CD14-positive monocyte (primary cell): ENCODE measurements around the gene SLC36A1. TPM values are rescaled to one million over a fixed set of nuclear protein-coding genes. Genes with fewer than 3 reads are reported as not detected.
"Not testable (repeated sequence)": the region's sequence is repeated elsewhere in the genome, so short reads cannot be mapped to it uniquely, and the experiment has no call there.

ENCODE experiments used
- DNase-seq, 3 donors: peaks; one replicate each; pipeline ENCODE4 v3.0.0-alpha.2; 2011 to 2022
- H2AFZ ChIP-seq: 2 replicates; pipeline ENCODE4 v1.6.0; 2012; ENCODE audit warnings: mild to moderate bottlenecking, low read depth, low read length, inconsistent platforms; ENCODE audit not compliant: insufficient read depth, poor library complexity, severe bottlenecking
- H3K27ac ChIP-seq, 2 donors: 1 replicate in 1 of 2; 2 replicates in 1 of 2; pipeline ENCODE4 v1.5.1; 2012 to 2013; ENCODE audit warnings: low read length in 2 of 2, control low read depth in 1 of 2, inconsistent platforms in 1 of 2, low read depth in 1 of 2, mild to moderate bottlenecking in 1 of 2
- H3K27me3 ChIP-seq, 2 donors: one replicate each; pipeline versions ENCODE4 v1.6.0 to v1.6.1; 2011 to 2013; ENCODE audit warnings: low read length in 2 of 2; ENCODE audit not compliant: control insufficient read depth in 2 of 2, insufficient read depth in 2 of 2
- H3K36me3 ChIP-seq, 2 donors: replicated peaks in 1 of 2; 1 replicate in 1 of 2; 2 replicates in 1 of 2; pipeline versions ENCODE4 v1.5.1 to v1.6.1; 2012 to 2013; ENCODE audit warnings: low read length in 2 of 2, control low read depth in 1 of 2, inconsistent platforms in 1 of 2, mild to moderate bottlenecking in 1 of 2; ENCODE audit not compliant: insufficient read depth in 2 of 2, control insufficient read depth in 1 of 2
- H3K4me1 ChIP-seq, 2 donors: 1 replicate in 1 of 2; 2 replicates in 1 of 2; pipeline versions ENCODE4 v1.5.1 to v1.6.1; 2012 to 2013; ENCODE audit warnings: low read length in 2 of 2, control low read depth in 1 of 2, inconsistent platforms in 1 of 2, mild to moderate bottlenecking in 1 of 2, moderate library complexity in 1 of 2; ENCODE audit not compliant: insufficient read depth in 2 of 2, control insufficient read depth in 1 of 2
- H3K4me2 ChIP-seq: replicated peaks from 2 replicates; pipeline ENCODE3; 2012; ENCODE audit warnings: low read length, moderate library complexity, mild to moderate bottlenecking; ENCODE audit not compliant: poor library complexity, severe bottlenecking; ENCODE audit errors: extremely low read depth
- H3K4me3 ChIP-seq, 3 experiments: fragments of 200-600 bp in 1 of 3; sonication (generic) in 1 of 3; replicated peaks in 1 of 3; 1 replicate in 2 of 3; 2 replicates in 1 of 3; pipeline ENCODE4 v1.5.1; 2011 to 2013; ENCODE audit warnings: low read length in 3 of 3, mild to moderate bottlenecking in 3 of 3, control low read depth in 2 of 3, low read depth in 2 of 3, inconsistent platforms in 1 of 3, moderate library complexity in 1 of 3
- H3K79me2 ChIP-seq: 2 replicates; pipeline ENCODE4 v1.6.0; 2012; ENCODE audit warnings: mild to moderate bottlenecking, control low read depth, inconsistent platforms, low read length, moderate library complexity; ENCODE audit not compliant: insufficient read depth
- H3K9ac ChIP-seq: 2 replicates; pipeline ENCODE4 v1.6.0; 2017; ENCODE audit warnings: low read length, mild to moderate bottlenecking; ENCODE audit not compliant: insufficient read depth, poor library complexity, severe bottlenecking
- H3K9me3 ChIP-seq, 2 donors: replicated peaks in 1 of 2; 1 replicate in 1 of 2; 2 replicates in 1 of 2; pipeline versions ENCODE4 v1.5.1 to v1.6.1; 2012 to 2013; ENCODE audit warnings: low read length in 2 of 2, control low read depth in 1 of 2; ENCODE audit not compliant: control insufficient read depth in 1 of 2, insufficient read depth in 1 of 2
- H4K20me1 ChIP-seq: 2 replicates; pipeline ENCODE4 v1.6.0; 2012; ENCODE audit warnings: mild to moderate bottlenecking, low read length, control low read depth, moderate library complexity; ENCODE audit not compliant: insufficient read depth
- H3K27ac Mint-ChIP-seq, 7 donors: one replicate each; pipeline ENCODE4 v1.8.0; 2020; ENCODE audit warnings: mild to moderate bottlenecking in 7 of 7, mixed read lengths in 7 of 7, moderate library complexity in 6 of 7, inconsistent platforms in 2 of 7
- H3K27me3 Mint-ChIP-seq, 3 donors: one replicate each; pipeline ENCODE4 v1.8.0; 2021 to 2022; ENCODE audit warnings: low read depth in 3 of 3, mild to moderate bottlenecking in 3 of 3, mixed read lengths in 3 of 3, moderate library complexity in 3 of 3, inconsistent platforms in 1 of 3
- H3K36me3 Mint-ChIP-seq, 2 donors: one replicate each; pipeline ENCODE4 v1.8.0; 2020; ENCODE audit warnings: mixed read lengths in 2 of 2, inconsistent platforms in 1 of 2, mild to moderate bottlenecking in 1 of 2
- H3K4me1 Mint-ChIP-seq: one replicate; pipeline ENCODE4 v1.8.0; 2020; ENCODE audit warnings: mild to moderate bottlenecking, mixed read lengths
- H3K4me3 Mint-ChIP-seq, 2 donors: one replicate each; pipeline ENCODE4 v1.8.0; 2020; ENCODE audit warnings: mild to moderate bottlenecking in 2 of 2, mixed read lengths in 2 of 2, moderate library complexity in 1 of 2
- H3K9me3 Mint-ChIP-seq, 7 donors: one replicate each; pipeline ENCODE4 v1.8.0; 2020 to 2022; ENCODE audit warnings: mixed read lengths in 7 of 7, mild to moderate bottlenecking in 6 of 7, moderate library complexity in 6 of 7, inconsistent platforms in 2 of 7
- CTCF ChIP-seq: fragments of 200-600 bp; IDR thresholded peaks from one replicate; pipeline ENCODE4 v1.8.0; 2022; ENCODE audit warnings: antibody characterized with exemption, mild to moderate bottlenecking
- WGBS: methylation state at CpG from one replicate; pipeline ENCODE4 v1.1.5; 2013; ENCODE audit warnings: missing lambda C conversion rate; ENCODE audit not compliant: insufficient coverage; 5-methylcytosine and 5-hydroxymethylcytosine counted together
- intact Hi-C, 2 donors: fragments of 100-400 bp; cut with micrococcal nuclease; formaldehyde crosslinking; loops; one replicate each; pipeline versions ENCODE4 v1.15.0 to v1.15.1; 2023
- polyA plus RNA-seq, 3 donors: library from polyadenylated mRNA; depleted of rRNA in 1 of 3; unstranded in 2 of 3; stranded (reverse) in 1 of 3; fragments of 300-500 nt in 2 of 3; fragments of >200 nt in 1 of 3; fragmentation: Illumina TruSeq in 2 of 3; gene quantifications; 1 replicate in 2 of 3; 2 replicates in 1 of 3; pipeline ENCODE4 v1.2.3, GENCODE V29; 2012 to 2021

The SLC36A1 gene
- polyA plus RNA-seq, 3 donors, result 5.3 to 29.4 (median 6.8) TPM

GRCh38 chr5:151499501-151500035 is 52.2 kb downstream of the SLC36A1 start:
- no peak overlapping the region for H3K4me3 ChIP-seq
- H3K36me3 ChIP-seq, result peaks cover 0 to 27% of the 10 kb centered on the region in 2 donors
- H3K9me3 ChIP-seq, result no peaks in the 10 kb centered on the region
- peaks cover 0 to 2% (median 1%) of the 10 kb centered on the region in 3 donors for H3K27me3 Mint-ChIP-seq
- H4K20me1 ChIP-seq, result no peaks in the 10 kb centered on the region
- no peak overlapping the region for H3K9ac ChIP-seq
- H3K9me3 Mint-ChIP-seq, result no peaks in the 10 kb centered on the region
- H3K36me3 Mint-ChIP-seq, result peaks cover 17 to 39% of the 10 kb centered on the region in 2 donors
- no peak for TF ChIP-seq CTCF
- DNase-seq, result no peak
- no peaks in the 10 kb centered on the region for H3K27me3 ChIP-seq
- no peak overlapping the region for H3K4me3 Mint-ChIP-seq
- intact Hi-C loops, result loop anchor here (1.0 to 5.0 kb wide), 2 partner anchors 52 kb away; partner anchors contain the start of gene SLC36A1 (in 2 of the 2)
- peaks cover 22% of the 10 kb centered on the region for H3K4me1 Mint-ChIP-seq
- no peak overlapping the region for H3K4me2 ChIP-seq
- H3K79me2 ChIP-seq, result no peaks in the 10 kb centered on the region
- no peak overlapping the region for H2AFZ ChIP-seq
- peaks cover 12 to 16% of the 10 kb centered on the region in 2 donors for H3K4me1 ChIP-seq
- H3K27ac Mint-ChIP-seq, result peak overlapping the region in 4 of 7 donors; percentile 0 to 32 (median 14)
- peak overlapping the region in 1 of 2 donors; percentile 18 for H3K27ac ChIP-seq
- 33% methylated on average over 6 of the region's 8 CpGs for WGBS

GRCh38 chr5:151504006-151504405 is 56.6 kb downstream of the SLC36A1 start:
- Mint-ChIP-seq H3K36me3 (peaks cover 24 to 55% of the 10 kb centered on the region in 2 donors), H3K9me3 (no peaks in the 10 kb centered on the region), H3K27me3 (peaks cover 0 to 2% (median 1%) of the 10 kb centered on the region in 3 donors), H3K27ac (peak overlapping the region in 1 of 7 donors; percentile 68), H3K4me1 (peaks cover 12% of the 10 kb centered on the region), H3K4me3 (no peak overlapping the region)
- Histone ChIP-seq H3K9me3 (no peaks in the 10 kb centered on the region), H3K36me3 (peaks cover 8 to 37% of the 10 kb centered on the region in 2 donors), H3K27ac (no peak overlapping the region), H3K4me2 (no peak overlapping the region), H3K27me3 (no peaks in the 10 kb centered on the region), H3K9ac (no peak overlapping the region), H3K79me2 (no peaks in the 10 kb centered on the region), H4K20me1 (no peaks in the 10 kb centered on the region), H3K4me3 (no peak overlapping the region), H2AFZ (no peak overlapping the region), H3K4me1 (peaks cover 7 to 8% of the 10 kb centered on the region in 2 donors)
- no peak for TF ChIP-seq CTCF
- WGBS, result no CpG with 5 or more reads among the region's 4 CpGs
- DNase-seq, result no peak
- intact Hi-C loops, result loop anchor here in 1 of 2 donors (5.0 kb wide), 1 partner anchor 57 kb away; the partner anchor contains the start of gene SLC36A1

- H2AFZ ChIP-seq, intact Hi-C loops, H3K4me3 Mint-ChIP-seq, H3K27ac ChIP-seq, H3K27me3 ChIP-seq, H3K4me3 ChIP-seq, H3K9me3 ChIP-seq, H3K4me2 ChIP-seq, H3K79me2 ChIP-seq, H3K27me3 Mint-ChIP-seq, H4K20me1 ChIP-seq, H3K4me1 ChIP-seq, H3K9me3 Mint-ChIP-seq, DNase-seq, H3K9ac ChIP-seq, H3K4me1 Mint-ChIP-seq: not testable (repeated sequence)
- 100% methylated on average over 3 of the region's 10 CpGs for WGBS
- Mint-ChIP-seq H3K36me3 (peaks cover 43 to 62% of the 10 kb centered on the region in 2 donors), H3K27ac (peak overlapping the region in 1 of 7 donors; percentile 21)
- peaks cover 15 to 38% of the 10 kb centered on the region in 2 donors for H3K36me3 ChIP-seq
Measured at GRCh38 chr5:151508308-151508707, 60.9 kb downstream of the SLC36A1 start.
